ENCODE measurements around the gene ARAF. TPM values are rescaled to one million over a fixed set of nuclear protein-coding genes. Genes with fewer than 3 reads are reported as not detected.
A peak's percentile ranks its signal among the peaks of the same experiment; 100 is the strongest.
"Not testable (repeated sequence)": the region's sequence is repeated elsewhere in the genome, so short reads cannot be mapped to it uniquely, and the experiment has no call there.

ARAF gene
- total RNA-seq: 10 to 100 TPM; 58.8 to 59.2 TPM

DNA sequence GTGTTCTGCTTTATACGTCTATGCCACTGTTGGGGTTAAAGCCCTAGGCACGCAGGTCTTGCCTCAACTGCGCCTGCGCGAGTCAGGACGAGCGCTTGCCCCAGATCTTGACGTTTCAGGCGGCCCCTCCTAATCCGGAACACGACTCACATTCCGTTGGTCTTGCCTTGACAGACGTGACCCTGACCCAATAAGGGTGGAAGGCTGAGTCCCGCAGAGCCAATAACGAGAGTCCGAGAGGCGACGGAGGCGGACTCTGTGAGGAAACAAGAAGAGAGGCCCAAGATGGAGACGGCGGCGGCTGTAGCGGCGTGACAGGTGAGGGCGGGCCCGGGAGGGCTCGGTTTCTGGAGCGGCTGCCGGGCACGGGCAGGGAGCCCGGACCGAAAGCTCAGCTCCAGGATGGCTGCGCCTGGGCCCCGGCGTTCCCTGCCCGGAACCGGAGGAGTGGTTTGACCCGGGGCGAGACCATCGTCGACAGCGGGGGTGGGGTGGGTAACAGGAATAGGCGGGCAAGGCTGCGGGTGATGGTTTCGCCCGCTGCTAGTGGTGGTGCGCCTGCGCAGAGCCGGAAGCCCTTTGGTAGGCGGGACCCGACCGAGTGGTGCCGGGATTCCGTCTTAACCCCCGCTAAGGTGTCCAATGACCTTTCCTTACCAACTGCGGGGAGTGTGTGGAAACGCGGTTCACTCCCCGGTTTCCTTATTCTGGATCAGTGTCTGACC, at the start of gene ARAF:
ARAF (plus strand) TSS at position 272 of the 725 bp plus-strand sequence. CDS start 1,763 bp downstream, outside the sequence.
- intact Hi-C loops (cut with DNase I, micrococcal nuclease): loop anchor here (1.0 to 5.0 kb wide), 14 partner anchors 21 to 978 kb away; partner anchors contain the start of genes ELK1 (in 2 of the 2), TIMP1 (in 2 of the 2), CDK16 (in 1 of the 2) and CFP (in 1 of the 2)
- CTCF ChIA-PET: interaction anchor here (0.7 kb wide), 1 partner anchor 190 kb away, joined by 4 read pairs; no protein-coding TSS in a partner anchor
- Mint-ChIP-seq H3K27ac (peak within 1 kb of the TSS; percentile 94), H3K36me3 (ENCODE audit: low read depth) (peaks cover 22% of the 10 kb centered on the region), H3K4me1 (peaks cover 37% of the 10 kb centered on the region), H3K9me3 (ENCODE audit: low read depth) (no peaks in the 10 kb centered on the region), H3K27me3 (no peaks in the 10 kb centered on the region), H3K4me3 (peak within 1 kb of the TSS; percentile 89)
- ATAC-seq (peak; percentile 91), DNase-seq (peak; percentile 96)
- POLR2A ChIA-PET: no interaction called here

DNA sequence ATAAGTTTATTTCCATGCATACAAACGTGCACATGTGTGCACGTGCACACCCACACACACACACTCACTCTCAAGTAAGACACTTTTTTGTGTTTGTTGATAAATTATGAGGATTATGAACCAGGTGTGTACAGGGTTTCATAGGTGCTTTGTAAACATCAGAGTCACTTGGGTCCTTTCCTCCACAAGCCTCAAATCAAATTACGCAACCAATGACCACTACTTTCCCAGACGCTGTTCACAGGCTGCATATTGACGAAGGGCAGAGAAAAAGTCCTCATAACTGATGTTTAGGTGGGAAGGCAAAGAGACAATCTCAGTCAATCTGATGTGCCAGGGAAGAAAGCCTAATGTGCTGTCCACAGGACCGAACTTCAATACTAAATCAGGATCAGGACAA, 48.6 kb upstream of the ARAF start:
- peak overlapping the region; percentile 10 for H3K4me3 Mint-ChIP-seq
- ATAC-seq; intact Hi-C loops (cut with DNase I, micrococcal nuclease); H3K36me3 Mint-ChIP-seq (ENCODE audit: low read depth); H3K9me3 Mint-ChIP-seq (ENCODE audit: low read depth); H3K27ac Mint-ChIP-seq; H3K27me3 Mint-ChIP-seq; CTCF ChIA-PET; DNase-seq; POLR2A ChIA-PET: not testable (repeated sequence)
- H3K4me1 Mint-ChIP-seq: peaks cover 11% of the 10 kb centered on the region

DNA sequence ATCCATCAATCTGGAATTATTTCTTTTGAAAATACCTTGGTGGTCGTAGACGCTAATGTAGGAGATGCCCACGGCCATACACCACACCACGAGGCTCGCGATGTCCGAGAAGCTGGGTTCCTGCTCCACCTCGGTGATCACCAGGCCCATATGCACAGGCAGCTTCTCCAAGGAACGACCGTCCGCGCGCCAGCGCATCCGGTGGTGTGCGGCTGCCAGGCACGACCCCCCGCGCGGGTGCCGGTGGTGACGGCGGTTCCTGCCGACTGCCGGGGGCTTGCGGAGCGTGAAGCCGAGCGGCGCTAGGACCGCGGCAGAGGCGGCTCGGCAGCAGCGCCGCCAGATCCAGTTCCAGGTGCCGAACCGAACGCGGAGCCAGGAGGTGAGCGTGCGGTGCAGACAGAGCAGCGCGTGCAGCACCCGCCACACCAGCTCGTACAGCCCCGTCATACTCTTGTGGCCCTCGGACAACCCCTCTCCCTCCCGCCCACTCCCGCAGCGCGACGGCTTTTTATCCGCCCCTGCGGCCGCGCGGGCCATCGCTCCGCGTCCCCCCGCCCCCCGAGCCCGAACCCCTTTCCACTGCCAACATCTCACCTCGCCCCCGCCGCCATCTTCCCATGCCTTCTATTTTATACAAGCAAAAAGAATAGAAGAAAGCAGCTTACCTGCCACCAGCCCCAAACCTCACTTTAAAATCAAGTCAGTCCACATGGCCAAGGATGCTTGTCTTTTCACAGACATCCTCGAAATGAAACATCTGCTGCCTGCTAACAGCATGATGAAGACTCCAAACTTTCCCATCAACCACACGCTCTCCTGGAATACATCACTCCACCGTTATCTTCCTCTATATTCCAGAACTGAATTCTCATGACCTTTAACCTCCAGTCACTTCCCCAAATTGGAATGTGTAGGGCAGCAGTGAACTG, 47.7 kb upstream of the ARAF start:
- H3K27ac Mint-ChIP-seq: peak overlapping the region; percentile 85
- DNase-seq (peak; percentile 25), ATAC-seq (peak; percentile 71)
- intact Hi-C loops (cut with DNase I, micrococcal nuclease); H3K9me3 Mint-ChIP-seq (ENCODE audit: low read depth); H3K36me3 Mint-ChIP-seq (ENCODE audit: low read depth); H3K4me1 Mint-ChIP-seq; H3K27me3 Mint-ChIP-seq; POLR2A ChIA-PET: not testable (repeated sequence)
- peak overlapping the region; percentile 74 for H3K4me3 Mint-ChIP-seq
- CTCF ChIA-PET: interaction anchor here (1.0 kb wide), 1 partner anchor 446 kb away, joined by 3 read pairs; no protein-coding TSS in a partner anchor

DNA sequence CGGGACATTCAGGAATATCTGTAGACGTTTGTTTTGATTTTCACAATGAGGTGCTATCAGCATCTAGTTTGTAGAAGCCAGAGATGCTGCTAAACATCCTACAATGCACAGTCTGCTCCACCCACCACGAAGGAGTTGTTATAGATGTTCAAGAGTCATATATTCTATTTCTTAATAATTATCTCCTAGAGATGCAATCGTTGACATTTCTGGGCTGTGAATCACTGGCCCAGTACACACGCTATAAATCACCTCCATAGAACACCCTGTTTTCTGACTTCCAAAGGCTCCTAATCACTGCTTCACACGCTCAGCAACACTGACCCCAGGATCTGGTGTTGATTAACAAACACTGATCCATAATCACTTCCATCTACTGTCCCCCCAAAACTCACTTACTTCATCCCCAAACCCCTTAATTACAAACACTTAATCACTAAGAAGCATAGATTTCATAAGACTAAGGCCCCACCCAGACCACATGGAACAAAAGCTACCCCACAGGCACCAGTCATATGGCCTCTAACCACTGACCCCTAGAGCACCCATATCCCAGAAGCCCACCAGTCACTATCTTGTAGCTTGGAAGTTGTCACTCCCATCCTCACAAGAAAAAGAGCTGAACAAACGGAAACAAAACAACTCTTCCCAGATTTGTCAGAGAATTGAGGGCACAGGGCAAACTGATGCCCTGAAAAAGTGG, 46.3 kb upstream of the ARAF start:
- H3K27ac Mint-ChIP-seq: no peak overlapping the region
- intact Hi-C loops (cut with DNase I, micrococcal nuclease): no loop called here
- CTCF ChIA-PET: interaction anchor here (1.0 to 1.2 kb wide), 2 partner anchors 9 to 445 kb away, joined by 3 to 4 read pairs; no protein-coding TSS in a partner anchor
- DNase-seq: no peak
- no peak overlapping the region for H3K4me3 Mint-ChIP-seq
- no peaks in the 10 kb centered on the region for H3K9me3 Mint-ChIP-seq (ENCODE audit: low read depth)
- H3K36me3 Mint-ChIP-seq (ENCODE audit: low read depth): no peaks in the 10 kb centered on the region
- H3K27me3 Mint-ChIP-seq: no peaks in the 10 kb centered on the region
- H3K4me1 Mint-ChIP-seq: peaks cover 9% of the 10 kb centered on the region
- POLR2A ChIA-PET: no interaction called here
- no peak for ATAC-seq

DNA sequence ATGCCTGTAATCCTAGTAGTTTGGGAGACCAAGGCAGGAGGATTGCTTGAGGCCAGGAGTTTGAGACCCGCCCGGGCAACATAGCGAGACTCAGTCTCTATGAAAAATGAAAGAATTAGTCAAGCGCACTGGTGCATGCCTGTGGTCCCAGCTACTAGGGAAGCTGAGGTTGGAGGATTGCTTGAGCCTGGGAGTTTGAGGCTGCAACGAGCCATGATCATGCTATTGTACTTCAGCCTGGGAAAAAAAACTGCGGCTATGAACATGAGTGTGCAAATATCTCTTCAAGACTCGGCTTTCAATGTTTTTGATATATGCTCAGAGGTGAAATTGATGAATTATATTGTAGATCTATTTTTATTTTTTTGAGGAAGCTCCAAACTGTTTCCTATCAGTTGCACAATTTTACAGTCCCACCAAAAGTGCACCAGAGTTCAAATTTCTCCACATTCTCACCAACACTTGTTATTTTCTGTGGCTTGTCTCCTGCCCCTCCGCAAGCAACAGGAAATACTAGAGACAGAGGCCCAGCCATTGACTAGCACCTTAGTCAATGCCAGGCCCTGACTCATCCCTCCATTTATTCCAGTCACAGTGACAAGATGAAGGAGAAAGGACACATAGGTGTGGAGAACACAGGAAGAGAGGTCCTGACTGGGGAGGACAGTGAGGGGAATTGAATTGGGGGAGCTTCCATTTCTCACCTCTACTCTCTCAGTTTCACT, 44.9 kb upstream of the ARAF start:
- CTCF ChIA-PET: interaction anchor here (1.2 kb wide), 1 partner anchor 8 kb away, joined by 4 read pairs; no protein-coding TSS in a partner anchor
- POLR2A ChIA-PET: no interaction called here
- intact Hi-C loops (cut with DNase I, micrococcal nuclease): no loop called here
- Mint-ChIP-seq H3K27ac (no peak overlapping the region), H3K36me3 (ENCODE audit: low read depth) (no peaks in the 10 kb centered on the region), H3K27me3 (no peaks in the 10 kb centered on the region), H3K9me3 (ENCODE audit: low read depth) (no peaks in the 10 kb centered on the region), H3K4me1 (peaks cover 9% of the 10 kb centered on the region), H3K4me3 (no peak overlapping the region)
- no peak for ATAC-seq
- DNase-seq: no peak

DNA sequence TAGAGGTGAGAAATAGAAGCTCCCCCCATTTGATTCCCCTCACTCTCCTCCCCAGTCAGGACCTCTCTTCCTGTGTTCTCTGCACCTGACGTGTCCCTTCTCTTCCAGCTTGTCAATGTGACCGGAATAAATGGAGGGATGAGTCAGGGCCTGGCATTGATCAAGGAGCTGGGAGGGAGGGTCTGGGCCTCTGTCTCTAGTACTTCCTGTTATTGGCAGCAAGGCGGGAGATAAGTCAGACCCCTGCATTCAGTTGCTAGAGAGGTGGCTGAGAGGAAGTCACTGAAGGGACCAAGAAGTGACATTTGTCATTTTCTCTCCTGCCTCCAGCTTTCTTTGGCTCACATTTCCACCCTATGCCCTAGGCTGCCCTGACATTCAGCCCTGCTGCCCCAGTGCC, 42.9 kb upstream of the ARAF start:
- Mint-ChIP-seq H3K9me3 (ENCODE audit: low read depth) (no peaks in the 10 kb centered on the region), H3K36me3 (ENCODE audit: low read depth) (no peaks in the 10 kb centered on the region), H3K4me3 (no peak overlapping the region), H3K27me3 (no peaks in the 10 kb centered on the region), H3K27ac (no peak overlapping the region), H3K4me1 (peaks cover 5% of the 10 kb centered on the region)
- ATAC-seq: no peak
- DNase-seq: no peak
- intact Hi-C loops (cut with DNase I, micrococcal nuclease): no loop called here
- POLR2A ChIA-PET: no interaction called here
- CTCF ChIA-PET: no interaction called here

DNA sequence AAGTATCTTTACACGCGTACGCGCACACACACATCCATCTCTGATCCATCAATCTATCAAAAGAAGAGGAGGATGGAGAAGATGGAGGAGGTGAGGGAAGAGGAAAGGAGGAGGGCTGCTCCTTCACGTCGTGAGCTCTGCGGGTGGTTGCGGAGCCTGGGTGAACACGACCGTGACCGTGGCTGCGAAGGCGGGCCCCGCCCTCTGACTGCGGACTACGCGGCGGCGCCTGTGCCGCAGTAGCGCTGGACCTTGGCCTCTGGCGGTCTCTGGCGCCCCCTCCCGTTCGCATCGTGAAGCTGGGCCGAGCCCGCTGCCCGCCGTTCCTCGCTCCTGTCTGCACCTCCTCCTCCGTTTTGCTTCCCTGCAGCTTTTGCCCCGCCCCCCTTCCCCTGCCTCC, 37.7 kb upstream of the ARAF start:
- Mint-ChIP-seq H3K9me3 (ENCODE audit: low read depth) (no peaks in the 10 kb centered on the region), H3K4me1 (no peaks in the 10 kb centered on the region), H3K27ac (no peak overlapping the region), H3K36me3 (ENCODE audit: low read depth) (no peaks in the 10 kb centered on the region), H3K27me3 (no peaks in the 10 kb centered on the region), H3K4me3 (peak overlapping the region; percentile 60)
- intact Hi-C loops (cut with DNase I, micrococcal nuclease): loop anchor here (1.0 to 10.0 kb wide), 8 partner anchors 26 to 332 kb away; partner anchors contain the start of genes UBA1 (in 1 of the 2) and ZNF41 (in 1 of the 2)
- POLR2A ChIA-PET: no interaction called here
- CTCF ChIA-PET: interaction anchor here (0.5 to 3.5 kb wide), 18 partner anchors 8 to 823 kb away, joined by 3 to 18 read pairs (median 4); no protein-coding TSS in a partner anchor
- DNase-seq (peak; percentile 88), ATAC-seq (peak; percentile 99)

DNA sequence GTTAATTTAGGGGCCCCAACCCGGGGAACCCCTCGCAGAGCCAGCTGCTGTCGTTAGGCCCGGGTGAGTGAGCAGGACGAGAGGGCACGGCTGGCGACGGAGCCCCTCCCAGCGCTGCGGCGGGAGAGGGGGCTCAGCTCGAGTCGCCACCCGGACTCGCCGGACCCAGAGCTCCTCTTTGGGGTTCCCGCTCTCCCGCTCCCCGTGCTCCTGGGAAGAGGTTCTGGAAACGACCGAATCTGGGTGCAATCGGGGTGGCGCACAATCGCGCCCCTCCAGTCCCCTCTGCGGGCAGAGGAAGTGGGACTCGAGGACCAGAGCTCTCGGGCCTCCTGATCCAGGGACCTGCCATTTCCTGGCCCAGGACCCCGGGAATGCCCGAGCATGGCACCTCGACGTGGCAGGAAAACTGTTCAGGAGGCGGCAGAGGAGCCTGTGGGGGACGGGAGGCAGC, 37.3 kb upstream of the ARAF start:
- H3K4me1 Mint-ChIP-seq: no peaks in the 10 kb centered on the region
- no peaks in the 10 kb centered on the region for H3K36me3 Mint-ChIP-seq (ENCODE audit: low read depth)
- no peak for DNase-seq
- H3K9me3 Mint-ChIP-seq (ENCODE audit: low read depth): no peaks in the 10 kb centered on the region
- no peak overlapping the region for H3K27ac Mint-ChIP-seq
- no peaks in the 10 kb centered on the region for H3K27me3 Mint-ChIP-seq
- CTCF ChIA-PET: interaction anchor here (0.6 to 3.5 kb wide), 16 partner anchors 8 to 822 kb away, joined by 3 to 18 read pairs (median 4); no protein-coding TSS in a partner anchor
- intact Hi-C loops (cut with DNase I, micrococcal nuclease): loop anchor here (1.0 to 10.0 kb wide), 8 partner anchors 27 to 332 kb away; partner anchors contain the start of genes UBA1 (in 1 of the 2) and ZNF41 (in 1 of the 2)
- POLR2A ChIA-PET: no interaction called here
- ATAC-seq: no peak
- H3K4me3 Mint-ChIP-seq: peak overlapping the region; percentile 60

DNA sequence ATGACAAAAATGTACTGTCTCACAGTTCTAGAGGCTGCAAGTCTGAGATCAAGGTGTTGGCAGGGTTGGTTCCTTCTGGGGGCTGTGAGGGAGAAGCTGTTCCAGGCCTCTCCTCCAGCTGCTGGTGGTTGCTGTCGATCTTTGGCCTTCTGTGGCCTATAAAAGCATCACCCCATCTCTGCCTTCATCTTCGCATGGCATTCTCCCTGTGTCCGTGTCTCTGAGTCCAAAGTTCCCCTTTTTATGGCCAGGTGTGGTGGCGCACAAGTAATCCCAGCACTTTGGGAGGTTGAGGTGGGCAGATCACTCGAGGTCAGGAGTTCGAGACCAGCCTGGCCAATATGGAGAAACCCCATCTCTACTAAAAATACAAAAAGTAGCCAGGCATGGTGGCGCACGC, 31.5 kb upstream of the ARAF start:
- H3K36me3 Mint-ChIP-seq (ENCODE audit: low read depth): no peaks in the 10 kb centered on the region
- intact Hi-C loops (cut with DNase I, micrococcal nuclease): loop anchor here in 1 of 2 experiments (10.0 kb wide), 1 partner anchor 145 kb away; no protein-coding TSS in a partner anchor
- H3K4me3 Mint-ChIP-seq: no peak overlapping the region
- CTCF ChIA-PET: no interaction called here
- DNase-seq (no peak), ATAC-seq (no peak)
- H3K4me1 Mint-ChIP-seq: no peaks in the 10 kb centered on the region
- POLR2A ChIA-PET: interaction anchor here (0.6 kb wide), 1 partner anchor 10 kb away, joined by 5 read pairs; no protein-coding TSS in a partner anchor
- no peaks in the 10 kb centered on the region for H3K27me3 Mint-ChIP-seq
- H3K9me3 Mint-ChIP-seq (ENCODE audit: low read depth): no peaks in the 10 kb centered on the region
- H3K27ac Mint-ChIP-seq: no peak overlapping the region

DNA sequence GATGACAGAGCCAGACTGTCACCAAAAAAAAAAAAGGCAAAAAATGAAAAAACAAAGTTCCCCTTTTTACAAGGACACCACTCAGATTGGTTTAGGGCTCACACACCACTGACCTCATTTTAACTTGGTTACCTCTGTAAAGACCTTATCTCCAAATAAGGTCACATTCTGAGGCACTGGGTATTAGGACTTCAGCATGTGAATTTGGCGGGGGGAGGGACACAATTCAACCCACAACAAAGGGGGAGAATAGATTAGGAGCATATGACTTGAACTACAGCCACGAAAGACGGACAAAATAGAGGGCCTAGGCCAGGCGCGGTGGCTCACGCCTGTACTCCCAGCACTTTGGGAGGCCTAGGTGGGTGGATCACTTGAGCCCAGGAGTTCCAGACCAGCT, 31.0 kb upstream of the ARAF start:
- Mint-ChIP-seq H3K4me3 (no peak overlapping the region), H3K9me3 (ENCODE audit: low read depth) (no peaks in the 10 kb centered on the region), H3K27ac (no peak overlapping the region), H3K27me3 (no peaks in the 10 kb centered on the region), H3K4me1 (no peaks in the 10 kb centered on the region), H3K36me3 (ENCODE audit: low read depth) (no peaks in the 10 kb centered on the region)
- ATAC-seq: no peak
- intact Hi-C loops (cut with DNase I, micrococcal nuclease): no loop called here
- ChIA-PET POLR2A (no interaction called here), CTCF (no interaction called here)
- DNase-seq: no peak
